Osteoblast (primary cell): ENCODE results near the gene CAVIN4. TPM values are rescaled to one million over a fixed set of nuclear protein-coding genes. Genes with fewer than 3 reads are reported as not detected.

ENCODE experiments used
- DNase-seq: peaks from one replicate; pipeline ENCODE4 v3.0.0; 2011; ENCODE audit warnings: low spot score, mixed read lengths; ENCODE audit not compliant: insufficient read length; ENCODE audit errors: missing footprints
- H2AFZ ChIP-seq: 2 replicates; pipeline ENCODE4 v1.6.0; 2011; ENCODE audit warnings: mild to moderate bottlenecking, low read length
- H3K27ac ChIP-seq: 2 replicates; pipeline ENCODE4 v1.5.1; 2011; ENCODE audit warnings: mild to moderate bottlenecking, low read depth, low read length, moderate library complexity
- H3K27me3 ChIP-seq: 2 replicates; pipeline ENCODE4 v1.6.0; 2012; ENCODE audit warnings: mild to moderate bottlenecking, control low read depth, inconsistent platforms, low read length, moderate library complexity; ENCODE audit not compliant: insufficient read depth
- H3K36me3 ChIP-seq: 2 replicates; pipeline ENCODE4 v1.5.1; 2011; ENCODE audit warnings: mild to moderate bottlenecking, low read length, control low read depth, moderate library complexity; ENCODE audit not compliant: insufficient read depth
- H3K4me1 ChIP-seq: 2 replicates; pipeline ENCODE4 v1.5.1; 2011; ENCODE audit warnings: mild to moderate bottlenecking, low read length, control low read depth, moderate library complexity; ENCODE audit not compliant: insufficient read depth
- H3K4me2 ChIP-seq: 2 replicates; pipeline ENCODE4 v1.6.0; 2011; ENCODE audit warnings: mild to moderate bottlenecking, low read length; ENCODE audit not compliant: insufficient read depth
- H3K4me3 ChIP-seq: fragments of 200-600 bp; sonication (generic); 3 replicates; pipeline ENCODE4 v1.5.1; 2012; ENCODE audit warnings: mild to moderate bottlenecking, low read length, inconsistent platforms; ENCODE audit not compliant: insufficient read depth
- H3K79me2 ChIP-seq: 2 replicates; pipeline ENCODE4 v1.6.0; 2012; ENCODE audit warnings: mild to moderate bottlenecking, low read length, control low read depth, inconsistent platforms; ENCODE audit not compliant: insufficient read depth
- H3K9me3 ChIP-seq: 2 replicates; pipeline ENCODE4 v1.5.1; 2011; ENCODE audit warnings: low read depth, low read length, control low read depth
- H4K20me1 ChIP-seq: 2 replicates; pipeline ENCODE4 v1.6.0; 2012; ENCODE audit warnings: mild to moderate bottlenecking, low read length, control low read depth; ENCODE audit not compliant: insufficient read depth
- CTCF ChIP-seq: IDR thresholded peaks from 2 replicates; pipeline ENCODE4 v1.5.1; 2011; ENCODE audit warnings: mild to moderate bottlenecking, low read depth, low read length, moderate library complexity; ENCODE audit errors: extremely low read depth
- total RNA-seq: library from RNA; depleted of rRNA; stranded (reverse); fragments of >200 nt; gene quantifications from 2 replicates; pipeline ENCODE4 v1.2.3, GENCODE V29; 2012

The CAVIN4 gene
- total RNA-seq, 1 donor = 1.4 TPM

GRCh38 chr9:100578610-100579009 is 731 bp downstream of the CAVIN4 start:
- H3K27me3 ChIP-seq = no peaks in the 10 kb centered on the region
- H3K9me3 ChIP-seq = no peaks in the 10 kb centered on the region
- H3K4me2 ChIP-seq = no peak overlapping the region
- H3K36me3 ChIP-seq = no peaks in the 10 kb centered on the region
- no peak overlapping the region for H3K4me3 ChIP-seq
- no peak for TF ChIP-seq CTCF
- H3K4me1 ChIP-seq = peaks cover 39% of the 10 kb centered on the region
- H3K79me2 ChIP-seq = no peaks in the 10 kb centered on the region
- H3K27ac ChIP-seq = no peak overlapping the region
- H2AFZ ChIP-seq = no peak overlapping the region
- no peaks in the 10 kb centered on the region for H4K20me1 ChIP-seq
- DNase-seq = no peak

GRCh38 chr9:100579665-100580064 is 1.8 kb downstream of the CAVIN4 start:
- Histone ChIP-seq H3K4me2 (no peak overlapping the region), H3K27me3 (no peaks in the 10 kb centered on the region), H3K4me1 (peaks cover 39% of the 10 kb centered on the region), H3K4me3 (peak overlapping the region; percentile 21), H2AFZ (no peak overlapping the region), H3K36me3 (no peaks in the 10 kb centered on the region), H3K9me3 (no peaks in the 10 kb centered on the region), H3K27ac (no peak overlapping the region), H4K20me1 (no peaks in the 10 kb centered on the region), H3K79me2 (no peaks in the 10 kb centered on the region)
- TF ChIP-seq CTCF = no peak
- no peak for DNase-seq

- TF ChIP-seq CTCF = no peak
- H3K9me3 ChIP-seq = no peaks in the 10 kb centered on the region
- no peak for DNase-seq
- no peaks in the 10 kb centered on the region for H4K20me1 ChIP-seq
- H3K27me3 ChIP-seq = no peaks in the 10 kb centered on the region
- H3K79me2 ChIP-seq = no peaks in the 10 kb centered on the region
- H3K4me3 ChIP-seq = peak overlapping the region; percentile 21
- no peak overlapping the region for H2AFZ ChIP-seq
- no peak overlapping the region for H3K27ac ChIP-seq
- no peaks in the 10 kb centered on the region for H3K36me3 ChIP-seq
- H3K4me2 ChIP-seq = no peak overlapping the region
- H3K4me1 ChIP-seq = peaks cover 33% of the 10 kb centered on the region
These were observed 2.4 kb downstream of the CAVIN4 start for GRCh38 chr9:100580257-100580656.

- no peak for TF ChIP-seq CTCF
- Histone ChIP-seq H3K27ac (no peak overlapping the region), H3K4me3 (no peak overlapping the region), H3K27me3 (no peaks in the 10 kb centered on the region), H3K79me2 (no peaks in the 10 kb centered on the region), H3K36me3 (no peaks in the 10 kb centered on the region), H3K4me1 (peaks cover 25% of the 10 kb centered on the region), H4K20me1 (no peaks in the 10 kb centered on the region), H3K9me3 (no peaks in the 10 kb centered on the region), H3K4me2 (no peak overlapping the region), H2AFZ (no peak overlapping the region)
- DNase-seq = no peak
These were observed 3.2 kb downstream of the CAVIN4 start for GRCh38 chr9:100581081-100581480.
